ENCODE measurements around the gene ATP2C1.

Gene ATP2C1

GRCh38 chr3:130929804-130930203, 35.9 kb downstream of the ATP2C1 start:
- no peak for DNase-seq (ENCODE audit: low read depth)
- H3K4me3 ChIP-seq (ENCODE audit: low read depth, low read length) = no peak overlapping the region

DNA sequence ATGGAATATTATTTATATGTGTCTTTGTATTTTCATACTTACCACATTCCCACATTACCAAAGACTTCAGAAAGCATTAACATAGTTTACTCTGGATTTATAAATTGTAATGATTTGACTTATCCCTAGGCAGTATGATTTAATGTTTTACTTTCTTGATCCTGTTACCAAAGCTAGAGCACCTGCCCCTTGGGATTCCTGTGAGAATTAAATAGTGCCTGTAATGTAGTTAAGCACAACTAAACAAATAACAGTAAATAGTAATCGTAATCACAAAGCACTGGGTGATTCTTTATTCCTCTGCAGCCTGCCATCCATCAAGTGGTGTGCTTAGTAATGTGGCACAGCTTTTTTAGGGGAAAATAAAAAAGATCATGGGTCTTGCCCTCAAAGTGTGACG, 39.1 kb downstream of the ATP2C1 start:
- no peak overlapping the region for H3K4me3 ChIP-seq (ENCODE audit: low read depth, low read length)
- DNase-seq (ENCODE audit: low read depth) = no peak

GRCh38 chr3:130933801-130934345, 40.0 kb downstream of the ATP2C1 start:
- no peak for DNase-seq (ENCODE audit: low read depth)

DNA sequence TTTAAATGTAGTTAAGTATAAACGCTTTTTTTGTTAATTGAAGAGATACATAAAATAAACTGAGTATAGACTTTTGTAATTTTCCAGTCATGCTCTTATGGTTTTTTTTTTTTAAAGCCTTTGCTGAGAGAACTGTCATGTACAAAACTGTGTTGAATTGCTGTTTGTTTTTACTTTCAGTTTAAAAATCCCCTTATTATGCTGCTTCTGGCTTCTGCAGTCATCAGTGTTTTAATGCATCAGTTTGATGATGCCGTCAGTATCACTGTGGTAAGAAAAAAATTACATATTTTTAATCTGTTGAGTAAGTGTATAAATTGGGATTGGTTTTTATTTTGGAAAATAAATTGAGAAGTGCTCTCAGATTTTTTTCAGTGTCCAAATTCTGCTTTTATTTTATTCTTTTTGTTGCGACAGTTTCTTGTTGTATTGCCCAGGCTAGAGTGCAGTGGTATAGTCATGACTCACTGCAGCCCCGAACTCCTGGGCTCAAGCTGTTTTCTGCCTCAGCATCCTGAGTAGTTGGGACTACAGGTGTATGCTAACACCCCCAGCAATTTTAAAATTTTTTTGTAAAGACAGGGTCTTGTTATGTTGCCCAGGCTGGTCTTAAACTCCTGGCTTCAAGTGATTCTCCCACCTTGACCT, 40.7 kb downstream of the ATP2C1 start:
- no peak for DNase-seq (ENCODE audit: low read depth)
- H3K4me3 ChIP-seq (ENCODE audit: low read depth, low read length) = no peak overlapping the region

More at GRCh38 chr3:130933801-130934345, 40.0 kb downstream of the ATP2C1 start:
- no peak overlapping the region for H3K4me3 ChIP-seq (ENCODE audit: low read depth, low read length)

GRCh38 chr3:130935761-130936492, 42.0 kb downstream of the ATP2C1 start:
- H3K4me3 ChIP-seq (ENCODE audit: low read depth, low read length) = no peak overlapping the region
- peak; percentile 49 for DNase-seq (ENCODE audit: low read depth)

GRCh38 chr3:130939753-130940152, 45.9 kb downstream of the ATP2C1 start:
- DNase-seq (ENCODE audit: low read depth) = no peak
- no peak overlapping the region for H3K4me3 ChIP-seq (ENCODE audit: low read depth, low read length)

GRCh38 chr3:130941793-130942192, 47.9 kb downstream of the ATP2C1 start:
- no peak overlapping the region for H3K4me3 ChIP-seq (ENCODE audit: low read depth, low read length)
- DNase-seq (ENCODE audit: low read depth) = no peak

DNA sequence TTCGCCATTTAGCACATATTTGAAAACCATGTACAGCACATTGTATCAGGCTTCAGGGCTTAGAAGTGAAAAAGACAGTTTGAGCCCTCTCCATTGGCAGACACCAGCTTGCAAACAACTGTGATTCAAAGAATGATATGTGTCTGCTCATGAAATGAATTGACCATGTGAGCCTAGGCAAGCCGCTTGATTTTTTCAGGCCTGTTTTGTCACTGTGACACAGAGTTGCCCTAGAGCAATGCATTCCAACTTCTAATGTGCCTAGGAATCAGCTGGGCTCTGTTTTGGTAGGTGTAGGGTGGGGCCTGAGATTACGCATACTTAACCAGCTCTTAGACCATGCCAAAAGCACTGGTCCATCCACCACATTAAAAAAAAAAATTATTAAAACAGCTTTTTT, 53.0 kb downstream of the ATP2C1 start:
- no peak for DNase-seq (ENCODE audit: low read depth)

GRCh38 chr3:130948001-130948773, 54.3 kb downstream of the ATP2C1 start:
- no peak overlapping the region for H3K4me3 ChIP-seq (ENCODE audit: low read depth, low read length)
- DNase-seq (ENCODE audit: low read depth) = no peak

More for the DNA sequence above, 53.0 kb downstream of the ATP2C1 start:
- no peak overlapping the region for H3K4me3 ChIP-seq (ENCODE audit: low read depth, low read length)

DNA sequence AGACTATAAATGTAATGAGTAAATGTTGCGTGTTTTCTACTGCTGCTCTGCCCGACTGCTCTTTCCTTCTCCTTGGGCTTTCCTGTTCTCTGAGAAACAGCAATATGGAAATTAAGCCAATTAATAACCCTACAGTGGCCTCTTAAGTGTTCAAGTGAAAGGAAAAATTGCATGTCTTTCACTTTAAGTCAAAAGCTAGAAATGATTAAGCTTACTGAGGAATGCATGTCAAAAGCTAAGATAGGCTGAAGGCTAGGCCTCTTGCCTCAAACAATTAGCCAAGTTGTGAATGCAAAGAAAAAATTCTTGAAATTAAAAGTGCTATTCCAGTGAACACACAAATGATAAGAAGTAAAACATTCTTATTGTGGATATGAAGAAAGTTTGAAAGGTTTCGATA, 55.0 kb downstream of the ATP2C1 start:
- no peak for DNase-seq (ENCODE audit: low read depth)
- H3K4me3 ChIP-seq (ENCODE audit: low read depth, low read length) = no peak overlapping the region

- no peak overlapping the region for H3K4me3 ChIP-seq (ENCODE audit: low read depth, low read length)
- no peak for DNase-seq (ENCODE audit: low read depth)
Measured at GRCh38 chr3:130950124-130950523, 56.2 kb downstream of the ATP2C1 start.

DNA sequence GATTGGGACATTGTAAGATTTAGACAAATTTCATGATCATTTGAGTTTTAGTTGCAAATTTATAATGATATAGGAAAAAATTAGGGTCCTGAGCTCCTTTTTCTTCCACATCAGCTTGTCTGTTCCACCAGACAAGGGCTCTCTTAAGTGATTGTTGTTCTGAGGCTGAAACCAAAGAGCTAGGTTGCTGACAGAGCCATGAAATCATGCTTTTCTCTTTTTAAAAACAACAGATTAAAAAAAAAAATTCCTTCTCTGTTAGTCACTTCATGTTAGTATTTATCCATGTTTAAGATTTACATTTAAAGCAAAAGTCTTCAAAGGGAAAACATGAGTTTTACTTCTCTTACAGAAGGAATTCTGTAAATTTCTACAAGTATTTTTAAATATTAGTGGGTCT, 56.8 kb downstream of the ATP2C1 start:
- H3K4me3 ChIP-seq (ENCODE audit: low read depth, low read length) = no peak overlapping the region
- no peak for DNase-seq (ENCODE audit: low read depth)

DNA sequence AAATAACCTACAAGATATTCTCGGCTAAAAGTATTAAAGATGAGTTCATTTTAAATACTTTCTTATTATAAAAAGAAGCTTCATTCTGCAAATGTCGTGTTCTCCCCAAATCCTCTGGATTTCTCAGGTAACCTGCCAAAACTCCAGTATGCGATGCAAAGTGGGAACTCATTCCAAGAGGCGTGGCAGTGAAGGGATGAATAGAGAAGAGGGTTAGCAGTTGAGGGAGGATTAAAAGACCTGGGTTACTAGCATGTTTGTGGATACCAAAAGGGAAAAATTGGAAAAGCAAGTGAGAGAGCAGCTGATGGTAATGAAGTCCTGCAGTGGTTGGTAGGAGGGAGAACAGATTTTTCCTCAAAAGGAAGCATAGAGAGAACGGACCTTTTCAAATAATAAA, 61.6 kb downstream of the ATP2C1 start:
- DNase-seq (ENCODE audit: low read depth) = no peak
- no peak overlapping the region for H3K4me3 ChIP-seq (ENCODE audit: low read depth, low read length)

- no peak overlapping the region for H3K4me3 ChIP-seq (ENCODE audit: low read depth, low read length)
- no peak for DNase-seq (ENCODE audit: low read depth)
Measured at GRCh38 chr3:130956281-130956680, 62.4 kb downstream of the ATP2C1 start.

DNA sequence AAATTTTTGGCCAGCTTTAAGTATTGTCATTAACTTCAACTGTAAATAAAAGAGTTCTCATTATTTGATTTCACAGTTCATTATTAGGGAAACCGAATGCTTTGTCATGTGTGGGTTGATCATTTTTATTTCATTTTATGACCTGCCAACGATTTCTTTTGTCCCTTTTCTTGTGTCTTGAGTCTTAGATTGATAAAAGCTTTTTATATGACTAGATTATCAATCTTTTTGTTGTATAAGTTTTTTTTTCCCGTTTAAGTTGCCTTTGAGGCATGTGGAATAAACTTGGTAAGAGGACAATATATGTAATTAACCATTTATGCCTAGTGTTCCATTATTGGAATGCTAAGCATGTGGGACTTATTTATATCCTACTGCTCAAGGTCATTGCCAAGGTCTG, 62.8 kb downstream of the ATP2C1 start:
- no peak for DNase-seq (ENCODE audit: low read depth)
- H3K4me3 ChIP-seq (ENCODE audit: low read depth, low read length) = no peak overlapping the region

DNA sequence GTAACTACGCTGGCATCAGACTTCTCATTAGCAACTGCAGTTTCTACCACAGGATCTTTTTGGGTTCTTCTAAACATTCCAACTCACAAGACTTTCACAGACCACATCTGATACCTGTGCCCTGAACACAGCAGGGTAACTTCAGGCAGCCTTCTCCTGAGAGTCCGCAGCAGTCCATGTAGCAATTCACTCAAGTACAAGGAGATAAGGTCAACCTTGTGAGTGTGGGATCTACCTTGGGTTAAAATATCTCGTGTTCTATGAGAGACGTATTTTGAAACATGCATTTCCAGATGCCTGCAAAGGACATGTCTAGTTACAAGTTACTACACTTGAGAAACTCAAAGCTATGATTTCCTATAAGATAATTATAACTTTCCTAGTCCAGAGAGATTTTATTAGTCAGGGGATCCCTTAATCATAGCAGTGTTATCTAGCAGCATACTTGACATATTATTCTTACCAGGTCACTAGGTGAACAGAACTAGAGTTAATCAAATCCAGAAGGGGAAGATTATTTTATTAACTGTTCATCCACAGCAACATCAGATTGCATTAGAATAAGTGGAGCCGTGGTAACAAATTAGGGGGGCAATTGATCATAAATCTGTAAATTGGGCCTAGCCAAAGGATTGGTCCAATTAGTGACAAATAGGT, 66.4 kb downstream of the ATP2C1 start:
- no peak overlapping the region for H3K4me3 ChIP-seq (ENCODE audit: low read depth, low read length)
- DNase-seq (ENCODE audit: low read depth) = no peak

DNA sequence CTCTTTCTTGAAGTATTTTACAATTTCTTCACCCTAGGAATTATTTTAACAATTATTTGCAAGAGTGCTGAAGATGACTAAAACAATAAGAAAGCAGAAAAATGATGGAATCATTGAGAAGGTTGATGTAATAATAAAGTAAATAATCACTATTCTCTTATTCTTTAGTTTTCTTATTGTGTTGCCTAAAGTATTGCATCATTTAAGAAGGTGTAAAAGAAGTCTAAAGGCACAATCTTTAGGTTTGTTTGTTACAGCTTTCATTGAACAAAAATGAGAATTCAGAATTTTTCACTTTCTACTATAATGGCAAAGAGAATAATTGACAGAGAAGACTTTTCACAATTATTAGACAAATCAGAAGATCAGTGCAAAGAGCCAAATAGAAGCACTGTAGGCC, 67.6 kb downstream of the ATP2C1 start:
- no peak overlapping the region for H3K4me3 ChIP-seq (ENCODE audit: low read depth, low read length)
- DNase-seq (ENCODE audit: low read depth) = no peak

- H3K4me3 ChIP-seq (ENCODE audit: low read depth, low read length) = no peak overlapping the region
- DNase-seq (ENCODE audit: low read depth) = no peak
Measured at GRCh38 chr3:130963444-130963843, 69.6 kb downstream of the ATP2C1 start.

DNA sequence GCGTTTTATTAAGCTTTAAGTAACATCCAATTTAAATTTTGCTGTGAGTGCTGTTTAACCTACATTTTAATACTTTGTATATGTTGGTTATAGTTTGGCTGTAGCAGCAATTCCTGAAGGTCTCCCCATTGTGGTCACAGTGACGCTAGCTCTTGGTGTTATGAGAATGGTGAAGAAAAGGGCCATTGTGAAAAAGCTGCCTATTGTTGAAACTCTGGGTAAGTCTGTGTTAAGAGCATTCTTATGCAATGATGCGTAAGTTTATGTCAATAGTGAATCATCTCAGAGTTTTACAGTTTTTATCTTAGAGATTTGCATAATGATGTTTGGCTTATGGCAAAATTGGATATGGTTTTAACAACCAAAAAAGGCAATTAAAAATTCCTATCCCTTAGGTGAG, 70.0 kb downstream of the ATP2C1 start:
- no peak overlapping the region for H3K4me3 ChIP-seq (ENCODE audit: low read depth, low read length)
- DNase-seq (ENCODE audit: low read depth) = peak; percentile 87

DNA sequence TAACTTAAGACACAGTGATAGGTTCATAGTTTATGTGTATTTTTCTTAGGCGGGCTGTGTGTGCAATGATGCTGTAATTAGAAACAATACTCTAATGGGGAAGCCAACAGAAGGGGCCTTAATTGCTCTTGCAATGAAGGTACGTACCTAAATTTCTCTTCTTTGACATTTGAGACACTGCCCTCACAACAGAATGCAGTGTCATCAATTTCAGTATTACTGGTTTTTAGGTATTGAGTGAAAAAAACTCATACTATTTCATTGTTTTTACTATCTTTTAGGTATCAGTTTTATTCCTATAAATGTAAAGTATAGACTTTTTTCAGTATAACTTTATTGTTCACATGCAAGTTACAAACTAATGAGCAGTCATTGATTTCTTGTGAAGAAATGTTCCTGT, 73.4 kb downstream of the ATP2C1 start:
- no peak overlapping the region for H3K4me3 ChIP-seq (ENCODE audit: low read depth, low read length)
- no peak for DNase-seq (ENCODE audit: low read depth)
